HG03280 (cell line): ENCODE data around the gene S100A10.

ENCODE experiments used
- ATAC-seq: cut with Tn5 transposase; IDR thresholded peaks from one replicate; pipeline ENCODE4 v1.9.1; 2021; ENCODE audit warnings: mild to moderate bottlenecking, moderate library complexity; ENCODE audit not compliant: unreplicated experiment

Gene S100A10

GRCh38 chr1:151966061-151966460, 27.6 kb downstream of the S100A10 start:
- no peak for ATAC-seq

DNA sequence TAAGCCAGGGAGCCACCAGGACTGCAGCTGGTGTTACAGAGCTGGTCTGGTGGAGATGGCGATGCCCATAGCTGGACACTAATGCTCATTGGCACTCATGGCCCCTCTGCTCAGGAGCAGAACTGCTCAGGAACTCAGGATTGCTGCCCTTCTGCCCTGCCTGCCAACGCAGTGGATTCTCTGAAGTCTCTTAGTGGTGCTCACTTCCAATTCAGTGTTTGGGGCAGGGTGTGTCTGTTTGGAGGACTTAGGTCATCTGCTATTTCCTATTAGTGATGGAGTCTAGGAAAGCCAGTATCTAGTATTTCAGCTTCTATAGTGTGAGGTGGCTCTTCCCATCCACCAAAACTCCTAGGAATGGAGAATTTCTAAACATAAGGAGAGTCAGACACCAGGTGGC, 29.1 kb downstream of the S100A10 start:
- ATAC-seq = no peak

DNA sequence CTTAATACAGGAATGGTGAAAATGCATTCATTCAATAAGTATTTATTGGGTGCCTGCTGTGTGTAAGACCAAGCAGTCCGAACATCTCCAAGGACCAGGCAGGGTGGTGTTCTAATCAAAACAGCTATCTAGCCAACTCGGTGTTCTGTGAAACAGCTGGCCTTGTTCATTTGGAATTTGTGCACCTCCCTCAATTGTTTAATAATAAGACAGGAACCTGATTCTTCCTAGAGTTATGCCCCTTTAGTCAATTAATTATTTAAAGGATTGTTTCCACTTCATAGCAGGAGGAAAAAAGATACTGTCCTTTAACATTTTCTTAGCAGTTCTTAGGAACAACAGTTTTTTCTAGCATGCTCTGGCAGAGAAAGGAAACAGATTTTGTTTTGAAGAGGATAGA, 30.4 kb downstream of the S100A10 start:
- ATAC-seq = no peak

GRCh38 chr1:151961833-151962232, 31.8 kb downstream of the S100A10 start:
- no peak for ATAC-seq

DNA sequence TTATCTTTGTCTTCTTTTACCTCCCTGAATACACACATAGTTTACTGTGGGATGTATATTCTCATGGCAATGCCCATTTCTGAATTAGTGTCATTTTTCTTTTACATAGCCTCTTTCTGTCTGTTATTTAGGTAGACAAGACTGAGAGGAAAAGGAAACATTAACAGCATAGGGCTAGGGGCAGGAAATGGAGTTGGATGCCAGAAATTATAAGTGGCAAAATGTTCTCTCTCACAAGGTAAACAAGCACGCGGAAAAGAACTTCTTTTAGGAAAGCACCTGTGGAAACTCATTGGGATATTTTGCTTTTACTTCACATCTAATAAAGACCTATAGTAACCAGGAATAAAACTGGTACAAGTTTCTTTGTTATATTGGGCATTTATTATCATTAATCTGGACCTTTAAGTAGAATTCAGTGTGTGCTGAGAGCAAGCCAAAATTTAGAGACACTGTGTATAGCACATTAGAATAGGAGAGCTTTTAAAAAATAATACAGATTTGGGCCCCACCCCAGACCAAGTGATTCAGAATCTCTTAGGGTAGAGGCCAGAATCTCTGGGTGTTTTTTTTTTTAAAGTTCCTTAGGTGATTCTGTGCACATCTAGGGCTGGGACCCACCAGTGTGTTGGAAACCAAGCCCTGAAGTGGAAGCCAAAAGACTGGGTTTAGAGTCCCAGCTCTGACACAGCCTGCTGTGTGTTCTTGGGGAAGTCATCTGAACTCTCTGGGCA, 32.7 kb downstream of the S100A10 start:
- no peak for ATAC-seq

DNA sequence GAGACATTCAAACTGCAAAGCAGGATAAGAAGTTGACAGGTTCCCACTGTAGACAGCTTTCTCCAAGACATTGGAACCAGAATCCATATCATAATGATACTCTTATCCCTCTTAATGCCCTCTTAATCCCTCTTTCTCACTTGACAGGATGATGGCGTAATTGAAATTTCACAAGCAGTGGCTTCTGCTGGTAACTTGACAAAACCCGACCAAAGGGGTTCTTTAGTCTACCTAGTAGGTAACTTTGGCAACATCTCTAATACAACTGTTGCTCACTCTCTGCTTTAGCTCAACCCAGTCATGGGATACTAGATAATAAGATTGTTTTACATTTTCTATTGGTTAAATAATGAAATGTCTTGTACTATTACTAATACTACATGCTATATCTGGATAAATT, 34.7 kb downstream of the S100A10 start:
- ATAC-seq = no peak

DNA sequence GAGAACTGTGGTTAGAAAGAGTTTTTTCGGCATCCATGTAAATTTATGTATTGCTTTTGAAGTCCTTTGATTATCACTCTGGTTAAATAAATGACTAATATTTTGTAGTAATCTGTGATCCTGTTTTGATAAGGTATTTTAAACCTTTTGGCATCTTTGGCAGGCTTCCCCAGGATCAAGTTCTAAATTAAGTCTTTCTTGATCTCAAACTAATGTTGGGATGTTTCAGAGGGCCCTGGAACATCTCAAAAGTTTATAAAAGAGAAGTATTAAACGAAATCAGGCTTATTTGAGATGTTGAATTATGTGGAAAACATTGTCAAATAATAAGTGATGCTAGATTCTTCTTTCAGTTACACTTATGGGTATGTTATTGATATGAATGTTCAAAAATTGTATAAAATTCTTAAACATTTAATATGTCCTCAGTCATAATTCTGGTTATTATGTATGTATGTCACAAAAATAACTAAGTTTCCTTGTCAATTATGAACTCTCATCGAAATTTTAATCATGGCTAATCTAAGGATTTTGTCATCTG, 36.6 kb downstream of the S100A10 start:
- ATAC-seq = no peak

DNA sequence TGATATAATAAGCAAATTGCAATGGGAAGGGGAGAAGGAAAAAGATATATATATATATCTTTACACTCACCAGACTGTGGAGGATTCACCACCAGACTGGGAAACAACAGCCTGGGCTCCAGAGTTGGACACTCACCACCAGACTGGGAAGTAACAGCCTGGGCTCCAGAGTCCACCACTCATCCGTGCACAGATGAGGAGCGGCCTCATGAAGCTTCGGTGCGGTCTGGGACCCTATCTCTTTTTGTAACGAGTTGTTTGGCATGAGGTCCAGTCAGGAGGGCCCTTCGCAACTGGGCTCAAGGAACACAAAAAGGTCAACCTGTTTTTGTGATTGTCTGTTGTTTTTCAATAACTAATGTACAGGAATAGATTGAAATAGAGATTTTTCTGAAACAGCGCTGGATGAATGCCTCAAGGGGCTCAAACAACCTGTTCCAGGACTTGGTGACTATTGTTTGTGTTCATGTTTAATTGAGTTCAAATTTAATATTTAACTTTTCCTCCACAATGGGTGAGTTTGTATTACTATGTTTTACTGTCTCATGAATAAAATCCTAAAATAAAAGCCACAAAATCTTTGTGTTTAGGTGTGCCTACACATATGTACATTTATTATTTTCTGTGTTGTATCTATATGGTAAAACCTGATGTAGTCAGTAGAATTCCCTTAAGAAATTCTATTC, 40.1 kb downstream of the S100A10 start:
- ATAC-seq = no peak

DNA sequence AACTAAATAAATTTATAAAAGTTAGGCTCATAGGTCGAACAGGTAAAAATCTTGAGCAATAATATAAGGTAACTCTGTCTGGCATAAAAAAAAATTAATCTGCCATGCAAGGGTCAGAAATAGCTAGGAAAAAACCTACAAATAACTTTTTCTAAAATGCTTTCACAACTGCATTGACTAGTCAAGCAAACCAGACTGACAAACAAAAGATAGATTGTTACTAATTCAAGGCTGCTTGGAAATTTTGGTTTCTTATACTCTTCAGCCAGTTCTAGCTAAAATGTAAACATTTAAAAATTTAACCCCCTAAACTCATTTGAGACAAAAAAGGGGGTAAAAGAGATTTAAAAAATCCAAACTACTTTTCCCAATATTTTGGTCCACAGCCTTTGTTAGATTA, 40.8 kb downstream of the S100A10 start:
- ATAC-seq = no peak

DNA sequence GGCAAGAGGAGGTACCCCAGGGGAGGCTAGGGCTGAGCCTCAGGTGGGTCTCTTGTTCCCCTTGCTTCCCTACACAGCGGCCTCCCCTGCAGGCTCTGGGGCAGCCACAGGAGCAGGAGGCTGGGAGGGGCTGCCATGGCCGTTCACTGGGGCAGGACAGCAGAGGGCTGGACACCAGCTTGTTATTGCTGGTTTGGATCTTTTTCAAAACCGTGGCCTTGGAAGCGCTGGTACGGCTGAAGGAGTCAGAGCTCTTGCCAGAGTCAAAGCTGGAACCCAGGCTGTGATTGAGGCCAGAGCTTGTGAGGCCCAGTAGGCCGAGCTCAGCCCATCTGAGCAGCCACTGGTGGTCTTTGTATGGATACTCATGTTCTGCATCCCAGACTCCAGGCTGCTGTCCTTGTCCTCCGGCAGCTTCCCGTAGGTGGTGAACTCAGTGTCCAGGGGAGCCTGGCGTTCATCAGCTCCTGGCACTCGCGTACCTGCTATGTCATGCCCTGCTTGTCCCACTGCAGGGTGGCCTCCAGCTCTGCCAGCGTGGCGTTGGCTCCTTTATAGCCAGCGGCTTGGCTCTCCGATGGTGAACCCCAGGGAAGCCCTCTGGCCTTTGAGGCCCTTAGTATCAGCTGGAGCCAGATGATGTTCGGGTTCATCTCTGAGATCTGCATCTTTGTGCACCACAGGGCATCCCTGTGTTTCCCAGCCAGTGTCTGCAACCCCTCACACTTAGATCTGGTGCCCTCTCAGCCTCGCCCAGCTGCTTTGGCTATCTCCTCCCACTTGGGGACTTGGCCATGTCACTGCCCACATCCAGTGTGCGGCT, 44.1 kb downstream of the S100A10 start:
- no peak for ATAC-seq

- ATAC-seq = no peak
Observed at GRCh38 chr1:151948506-151948905, 45.2 kb downstream of the S100A10 start.

- ATAC-seq = no peak
Observed at GRCh38 chr1:151947140-151947539, 46.5 kb downstream of the S100A10 start.

GRCh38 chr1:151945725-151946722, 47.6 kb downstream of the S100A10 start:
- ATAC-seq = no peak

GRCh38 chr1:151944857-151945575, 48.6 kb downstream of the S100A10 start:
- ATAC-seq = no peak

DNA sequence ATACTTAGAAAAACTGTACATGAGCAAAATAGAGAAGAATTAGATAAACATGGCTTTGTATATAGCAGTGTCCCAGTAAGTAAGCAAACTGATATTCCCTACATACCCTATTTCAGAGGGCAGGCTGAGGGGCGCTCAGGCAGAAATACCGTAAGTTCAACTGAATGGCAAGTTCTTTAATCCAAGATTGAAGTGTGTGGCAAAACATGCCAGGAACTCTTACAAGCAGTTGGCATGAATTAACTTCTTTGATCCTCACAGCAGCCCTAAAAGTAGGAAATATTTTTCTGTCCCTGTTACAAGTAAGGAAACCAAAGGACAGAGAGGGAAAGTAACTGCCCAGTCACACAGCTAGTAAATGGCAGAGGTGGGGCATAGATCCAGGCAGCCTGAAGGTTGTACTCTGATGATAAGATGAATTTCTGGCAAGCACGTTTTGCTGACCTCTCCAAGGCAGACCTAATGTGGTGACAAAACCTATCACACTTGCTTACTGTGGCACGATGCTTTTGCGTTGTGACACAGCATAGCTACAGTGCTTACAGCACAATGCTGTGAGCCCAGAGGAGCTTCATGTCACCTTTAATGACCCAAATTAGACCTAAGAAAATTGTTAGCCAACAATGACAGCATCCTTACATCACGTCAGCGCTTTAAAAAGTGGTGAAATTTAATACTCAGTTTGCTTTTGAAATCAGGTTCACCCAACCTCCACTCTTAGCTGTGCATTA, 49.4 kb downstream of the S100A10 start:
- no peak for ATAC-seq

DNA sequence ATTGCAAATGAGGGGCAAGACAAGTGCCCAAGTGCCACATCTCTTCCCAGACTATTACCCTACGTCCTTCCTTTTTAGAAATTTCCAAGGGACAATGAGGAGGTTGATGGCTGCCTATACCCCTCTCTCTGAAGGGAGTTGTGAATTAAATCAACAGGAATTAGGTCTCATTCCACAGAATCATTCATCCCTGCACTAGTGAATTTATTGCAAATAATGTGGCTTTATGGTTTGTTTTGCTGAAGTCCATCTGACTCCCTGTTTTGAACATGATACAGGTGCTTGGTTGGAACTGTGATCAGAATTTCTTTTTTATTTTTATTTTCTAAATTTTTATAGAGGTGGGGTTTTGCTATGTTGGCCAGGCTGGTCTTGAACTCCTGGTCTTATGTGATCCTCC, 50.1 kb downstream of the S100A10 start:
- no peak for ATAC-seq

GRCh38 chr1:151942882-151943281, 50.8 kb downstream of the S100A10 start:
- no peak for ATAC-seq

GRCh38 chr1:151940541-151940940, 53.1 kb downstream of the S100A10 start:
- ATAC-seq = no peak

- ATAC-seq = no peak
Observed at GRCh38 chr1:151939779-151940178, 53.9 kb downstream of the S100A10 start.
